Measurements from ENCODE around the gene WDR76. TPM values are rescaled to one million over a fixed set of nuclear protein-coding genes. Genes with fewer than 3 reads are reported as not detected.

WDR76 gene
- total and polyA plus RNA-seq, 5 donors, result 0.97 to 3.4 (median 2.9) TPM

- Histone ChIP-seq H3K27ac (ENCODE audit: low read length) (peak overlapping the region; percentile 48), H3K9me3 (ENCODE audit: control insufficient read depth, low read length) (no peaks in the 10 kb centered on the region), H3K4me1 (ENCODE audit: control insufficient read depth, insufficient read depth, low read length) (peaks cover 10% of the 10 kb centered on the region), H3K27me3 (ENCODE audit: control insufficient read depth, insufficient read depth) (no peaks in the 10 kb centered on the region), H3K4me3 (ENCODE audit: low read length) (no peak overlapping the region)
- no peak for ATAC-seq
- intact Hi-C loops (cut with DNase I), result no loop called here
- DNase-seq, result no peak
- WGBS, result 40% methylated on average over 2 of the region's 2 CpGs
These were observed 72.1 kb downstream of the WDR76 start for GRCh38 chr15:43898891-43899290.

GRCh38 chr15:43899928-43900327 lies 73.1 kb downstream of the WDR76 start:
- intact Hi-C loops (cut with DNase I), result loop anchor here (5.0 to 10.0 kb wide), 3 partner anchors 165 to 315 kb away; no protein-coding TSS in a partner anchor
- Histone ChIP-seq H3K9me3 (ENCODE audit: control insufficient read depth, low read length) (no peaks in the 10 kb centered on the region), H3K27ac (ENCODE audit: low read length) (no peak overlapping the region), H3K4me1 (ENCODE audit: control insufficient read depth, insufficient read depth, low read length) (peaks cover 10% of the 10 kb centered on the region), H3K4me3 (ENCODE audit: low read length) (no peak overlapping the region), H3K27me3 (ENCODE audit: control insufficient read depth, insufficient read depth) (no peaks in the 10 kb centered on the region)
- DNase-seq, result no peak
- ATAC-seq, result no peak
- WGBS, result 76% methylated on average over 5 of the region's 5 CpGs

GRCh38 chr15:43900996-43901395 lies 74.2 kb downstream of the WDR76 start:
- WGBS, result 74% methylated on average over 1 of the region's 1 CpG
- DNase-seq (no peak), ATAC-seq (no peak)
- Histone ChIP-seq H3K27me3 (ENCODE audit: control insufficient read depth, insufficient read depth) (no peaks in the 10 kb centered on the region), H3K4me3 (ENCODE audit: low read length) (no peak overlapping the region), H3K9me3 (ENCODE audit: control insufficient read depth, low read length) (no peaks in the 10 kb centered on the region), H3K27ac (ENCODE audit: low read length) (no peak overlapping the region), H3K4me1 (ENCODE audit: control insufficient read depth, insufficient read depth, low read length) (peaks cover 9% of the 10 kb centered on the region)
- intact Hi-C loops (cut with DNase I), result loop anchor here (5.0 to 10.0 kb wide), 3 partner anchors 164 to 314 kb away; no protein-coding TSS in a partner anchor

GRCh38 chr15:43901495-43901894 lies 74.7 kb downstream of the WDR76 start:
- ATAC-seq (no peak), DNase-seq (no peak)
- no peak overlapping the region for H3K4me3 ChIP-seq (ENCODE audit: low read length)
- intact Hi-C loops (cut with DNase I), result loop anchor here (5.0 to 10.0 kb wide), 3 partner anchors 163 to 313 kb away; no protein-coding TSS in a partner anchor
- no peak overlapping the region for H3K27ac ChIP-seq (ENCODE audit: low read length)
- no peaks in the 10 kb centered on the region for H3K9me3 ChIP-seq (ENCODE audit: control insufficient read depth, low read length)
- peaks cover 9% of the 10 kb centered on the region for H3K4me1 ChIP-seq (ENCODE audit: control insufficient read depth, insufficient read depth, low read length)
- 82% methylated on average over 10 of the region's 10 CpGs for WGBS
- H3K27me3 ChIP-seq (ENCODE audit: control insufficient read depth, insufficient read depth), result no peaks in the 10 kb centered on the region

GRCh38 chr15:43903864-43904290 lies 77.1 kb downstream of the WDR76 start:
- peaks cover 6% of the 10 kb centered on the region for H3K4me1 ChIP-seq (ENCODE audit: control insufficient read depth, insufficient read depth, low read length)
- DNase-seq, result peak in 2 of 3 donors; percentile 24 to 63
- ATAC-seq, result peak; percentile 74 to 82
- H3K4me3 ChIP-seq (ENCODE audit: low read length), result no peak overlapping the region
- no peaks in the 10 kb centered on the region for H3K9me3 ChIP-seq (ENCODE audit: control insufficient read depth, low read length)
- H3K27me3 ChIP-seq (ENCODE audit: control insufficient read depth, insufficient read depth), result no peaks in the 10 kb centered on the region
- WGBS, result 14% methylated on average over 8 of the region's 8 CpGs
- no peak overlapping the region for H3K27ac ChIP-seq (ENCODE audit: low read length)
- intact Hi-C loops (cut with DNase I), result loop anchor here (5.0 to 10.0 kb wide), 3 partner anchors 161 to 311 kb away; no protein-coding TSS in a partner anchor

- intact Hi-C loops (cut with DNase I), result loop anchor here (10.0 kb wide), 2 partner anchors 159 to 309 kb away; no protein-coding TSS in a partner anchor
- no peak overlapping the region for H3K27ac ChIP-seq (ENCODE audit: low read length)
These were observed 79.0 kb downstream of the WDR76 start for GRCh38 chr15:43905755-43906154.

GRCh38 chr15:43908516-43909050 lies 81.8 kb downstream of the WDR76 start:
- Histone ChIP-seq H3K4me3 (ENCODE audit: low read length) (no peak overlapping the region), H3K27me3 (ENCODE audit: control insufficient read depth, insufficient read depth) (no peaks in the 10 kb centered on the region), H3K27ac (ENCODE audit: low read length) (no peak overlapping the region), H3K9me3 (ENCODE audit: control insufficient read depth, low read length) (no peaks in the 10 kb centered on the region), H3K4me1 (ENCODE audit: control insufficient read depth, insufficient read depth, low read length) (peaks cover 6% of the 10 kb centered on the region)
- DNase-seq (no peak), ATAC-seq (no peak)
- WGBS, result 80% methylated on average over 4 of the region's 4 CpGs
- intact Hi-C loops (cut with DNase I), result loop anchor here (10.0 kb wide), 2 partner anchors 156 to 306 kb away; no protein-coding TSS in a partner anchor

More at GRCh38 chr15:43905755-43906154, 79.0 kb downstream of the WDR76 start:
- H3K27me3 ChIP-seq (ENCODE audit: control insufficient read depth, insufficient read depth), result no peaks in the 10 kb centered on the region
- DNase-seq (no peak), ATAC-seq (no peak)
- no peaks in the 10 kb centered on the region for H3K9me3 ChIP-seq (ENCODE audit: control insufficient read depth, low read length)
- H3K4me1 ChIP-seq (ENCODE audit: control insufficient read depth, insufficient read depth, low read length), result no peaks in the 10 kb centered on the region
- no peak overlapping the region for H3K4me3 ChIP-seq (ENCODE audit: low read length)
- 94% methylated on average over 7 of the region's 7 CpGs for WGBS

- DNase-seq (peak in 2 of 3 donors; percentile 37 to 52), ATAC-seq (peak; percentile 46 to 53)
- H3K27me3 ChIP-seq (ENCODE audit: control insufficient read depth, insufficient read depth), result no peaks in the 10 kb centered on the region
- H3K4me1 ChIP-seq (ENCODE audit: control insufficient read depth, insufficient read depth, low read length), result peaks cover 9% of the 10 kb centered on the region
- WGBS, result 47% methylated on average over 4 of the region's 4 CpGs
- H3K27ac ChIP-seq (ENCODE audit: low read length), result no peak overlapping the region
- intact Hi-C loops (cut with DNase I), result no loop called here
- H3K4me3 ChIP-seq (ENCODE audit: low read length), result no peak overlapping the region
- H3K9me3 ChIP-seq (ENCODE audit: control insufficient read depth, low read length), result no peaks in the 10 kb centered on the region
These were observed 84.5 kb downstream of the WDR76 start for GRCh38 chr15:43911235-43911781.

GRCh38 chr15:43912208-43912607 lies 85.4 kb downstream of the WDR76 start:
- DNase-seq (no peak), ATAC-seq (no peak)
- H3K27me3 ChIP-seq (ENCODE audit: control insufficient read depth, insufficient read depth), result no peaks in the 10 kb centered on the region
- H3K4me3 ChIP-seq (ENCODE audit: low read length), result no peak overlapping the region
- intact Hi-C loops (cut with DNase I), result no loop called here
- peaks cover 9% of the 10 kb centered on the region for H3K4me1 ChIP-seq (ENCODE audit: control insufficient read depth, insufficient read depth, low read length)
- WGBS, result 91% methylated on average over 6 of the region's 6 CpGs
- H3K9me3 ChIP-seq (ENCODE audit: control insufficient read depth, low read length), result no peaks in the 10 kb centered on the region
- no peak overlapping the region for H3K27ac ChIP-seq (ENCODE audit: low read length)

- H3K27ac ChIP-seq (ENCODE audit: low read length), result peak overlapping the region; percentile 91
- H3K27me3 ChIP-seq (ENCODE audit: control insufficient read depth, insufficient read depth), result no peaks in the 10 kb centered on the region
- intact Hi-C loops (cut with DNase I), result no loop called here
- peaks cover 9% of the 10 kb centered on the region for H3K4me1 ChIP-seq (ENCODE audit: control insufficient read depth, insufficient read depth, low read length)
- peak; percentile 82 to 95 for ATAC-seq
- H3K4me3 ChIP-seq (ENCODE audit: low read length), result no peak overlapping the region
- no peaks in the 10 kb centered on the region for H3K9me3 ChIP-seq (ENCODE audit: control insufficient read depth, low read length)
- peak in 2 of 3 donors; percentile 51 to 73 for DNase-seq
- WGBS, result 10% methylated on average over 1 of the region's 1 CpG
These were observed 86.4 kb downstream of the WDR76 start for GRCh38 chr15:43913026-43913780.

- Histone ChIP-seq H3K4me3 (ENCODE audit: low read length) (no peak overlapping the region), H3K27me3 (ENCODE audit: control insufficient read depth, insufficient read depth) (no peaks in the 10 kb centered on the region), H3K9me3 (ENCODE audit: control insufficient read depth, low read length) (no peaks in the 10 kb centered on the region), H3K27ac (ENCODE audit: low read length) (peak overlapping the region; percentile 71), H3K4me1 (ENCODE audit: control insufficient read depth, insufficient read depth, low read length) (peaks cover 9% of the 10 kb centered on the region)
- intact Hi-C loops (cut with DNase I), result no loop called here
- 53% methylated on average over 1 of the region's 1 CpG for WGBS
- DNase-seq (no peak), ATAC-seq (no peak)
These were observed 87.1 kb downstream of the WDR76 start for GRCh38 chr15:43913941-43914340.

Measured in right cardiac atrium (tissue), 5 donors.